HG02840 (cell line): ENCODE data around the gene AWAT2.

Source experiments
- ATAC-seq: cut with Tn5 transposase; IDR thresholded peaks from one replicate; pipeline ENCODE4 v1.9.1; 2021; ENCODE audit warnings: mild to moderate bottlenecking, moderate library complexity, moderate number of reproducible peaks; ENCODE audit not compliant: unreplicated experiment, low FRiP score

AWAT2 gene

DNA sequence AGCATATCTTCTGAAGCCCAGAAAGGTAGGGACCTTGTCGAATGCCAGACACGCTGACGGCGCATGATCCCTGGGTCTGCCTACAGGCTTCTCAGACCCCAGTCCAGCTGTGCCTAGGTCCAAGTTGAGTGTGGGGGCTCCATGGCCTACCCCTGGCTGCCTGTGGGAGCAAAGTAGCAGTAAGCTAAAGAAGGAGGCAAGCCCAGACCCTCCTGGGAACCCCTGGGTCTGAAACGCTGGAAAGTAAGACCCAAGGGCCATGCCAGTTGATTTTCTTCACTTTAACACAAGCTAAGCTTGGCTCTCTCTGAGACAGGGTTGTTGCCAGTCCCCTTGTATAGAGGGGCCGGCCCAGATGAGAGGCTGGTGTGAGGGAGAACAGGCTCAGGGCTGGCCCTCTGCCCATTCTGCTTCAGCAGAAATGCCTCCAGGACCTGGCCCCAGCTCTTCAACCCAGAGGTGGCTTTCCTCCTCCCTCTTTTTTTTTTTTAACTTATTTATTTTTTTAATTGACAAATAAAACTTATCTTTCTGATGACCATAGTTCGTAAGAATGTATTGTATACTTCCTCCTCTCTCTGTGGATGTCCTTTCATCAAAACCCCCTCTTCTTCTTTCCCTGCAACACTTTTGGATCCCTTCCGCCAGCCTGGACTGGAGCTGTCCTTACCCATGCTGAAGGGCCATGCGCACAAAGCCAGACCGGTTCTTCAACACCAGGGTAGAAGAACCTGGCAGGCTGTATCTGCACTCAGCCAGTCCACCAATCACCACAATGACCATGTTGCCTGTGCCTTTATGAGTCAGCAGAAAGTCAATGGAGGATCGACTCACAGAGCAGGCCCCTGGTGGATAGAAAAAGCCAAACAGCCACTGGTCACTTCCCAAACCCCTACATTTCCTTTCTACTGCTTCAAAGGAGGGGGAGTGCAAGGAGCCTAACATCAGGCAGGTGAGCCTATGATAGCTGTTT, 7.1 kb downstream of the AWAT2 start:
- no peak for ATAC-seq

- ATAC-seq, result no peak
Measured at GRCh38 chrX:70041993-70042392, 7.7 kb downstream of the AWAT2 start.

DNA sequence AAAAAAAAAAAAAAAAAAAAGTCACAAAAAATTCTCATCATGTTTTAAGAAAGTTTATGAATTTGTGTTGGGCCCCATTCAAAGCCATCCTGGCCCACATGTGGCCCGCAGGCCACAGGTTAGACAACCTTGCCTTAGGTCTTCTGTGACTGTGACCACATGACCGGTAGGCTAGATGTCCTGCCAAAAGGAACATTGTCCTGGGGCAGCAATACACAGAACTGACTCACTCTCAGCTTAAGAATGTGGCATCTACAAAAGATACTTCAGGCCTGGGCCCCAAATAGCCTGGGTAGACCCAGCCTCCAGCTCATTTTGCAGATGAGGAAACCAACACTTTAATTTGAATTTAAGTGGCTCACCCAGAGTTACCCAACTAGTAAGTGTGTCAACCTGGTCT, 10.0 kb downstream of the AWAT2 start:
- no peak for ATAC-seq

- ATAC-seq, result no peak
Measured at GRCh38 chrX:70038951-70039350, 10.8 kb downstream of the AWAT2 start.

DNA sequence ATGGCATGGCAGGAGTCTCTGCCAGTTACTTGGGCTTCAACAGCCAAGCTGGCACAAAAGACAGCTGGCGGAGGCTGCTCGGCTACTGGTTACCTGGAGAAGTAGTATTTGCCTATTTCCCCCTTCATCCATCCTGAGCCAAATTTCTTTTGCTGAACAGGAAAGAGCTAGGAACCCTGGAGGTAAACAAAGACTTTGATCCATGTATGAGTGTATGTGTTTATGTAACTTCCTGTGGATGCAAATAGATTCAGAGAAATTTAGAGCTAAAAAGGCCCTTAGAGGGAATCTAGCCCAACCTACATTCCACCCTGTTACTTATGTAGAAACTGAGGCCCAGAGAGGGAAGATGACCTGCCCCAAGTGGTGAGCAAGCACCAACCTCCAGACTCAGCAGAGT, 11.2 kb downstream of the AWAT2 start:
- ATAC-seq, result no peak

DNA sequence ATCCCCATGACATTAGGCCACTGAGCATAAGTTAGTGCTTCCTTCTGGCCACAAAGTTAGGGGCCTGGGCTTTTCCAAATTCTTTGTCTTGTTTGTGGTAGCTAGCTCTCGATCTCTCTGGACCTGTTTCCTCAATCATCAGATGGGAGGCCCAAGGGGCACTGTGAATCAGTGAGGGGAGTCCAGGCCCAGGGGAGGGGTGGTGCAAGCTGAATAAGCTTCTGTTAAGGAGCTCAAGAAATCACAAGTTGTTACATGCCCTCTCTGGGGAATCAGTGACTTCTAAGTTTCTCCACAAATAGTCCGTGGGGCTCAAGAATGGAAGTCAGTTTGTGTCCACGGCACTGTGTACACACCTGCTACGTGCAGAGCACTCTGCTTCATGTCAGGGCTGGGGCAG, 15.1 kb downstream of the AWAT2 start:
- ATAC-seq, result no peak

DNA sequence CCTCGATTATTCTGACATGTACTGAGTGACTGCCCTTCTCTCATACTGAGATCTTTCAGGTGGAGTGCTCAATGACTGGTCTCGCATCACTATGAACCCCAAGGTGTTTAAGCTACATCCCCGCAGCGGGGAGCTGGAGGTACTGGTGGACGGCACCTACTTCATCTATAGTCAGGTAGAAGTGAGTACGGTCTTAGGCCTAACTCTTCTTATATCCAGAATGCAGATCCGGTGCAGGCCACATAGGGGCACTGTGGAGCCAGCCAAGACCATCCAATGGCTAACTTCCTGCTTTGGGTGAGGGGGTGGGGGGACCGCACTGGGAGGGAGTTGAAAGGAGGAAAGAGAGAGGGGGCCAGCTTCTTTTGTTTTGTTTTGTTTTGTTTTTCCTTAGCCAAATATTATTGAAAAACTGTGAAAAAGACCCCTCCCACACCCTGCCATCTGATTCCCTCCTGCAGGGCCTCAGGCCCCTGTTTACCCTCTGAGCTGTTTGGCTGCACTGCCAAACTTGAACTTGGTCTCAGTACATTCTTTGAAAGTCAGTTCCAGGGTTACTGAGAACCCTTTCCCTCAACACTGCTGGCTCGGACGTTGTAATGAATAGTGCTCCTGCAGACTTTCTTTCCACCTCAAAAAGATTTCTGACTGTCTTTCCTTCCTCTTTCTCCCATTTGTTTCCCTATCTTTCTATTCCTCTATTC, 16.2 kb downstream of the AWAT2 start:
- no peak for ATAC-seq

- no peak for ATAC-seq
Measured at GRCh38 chrX:70032792-70033191, 16.9 kb downstream of the AWAT2 start.

GRCh38 chrX:70030301-70030767, 19.4 kb downstream of the AWAT2 start:
- no peak for ATAC-seq

- ATAC-seq, result no peak
Measured at GRCh38 chrX:70029863-70030262, 19.9 kb downstream of the AWAT2 start.

DNA sequence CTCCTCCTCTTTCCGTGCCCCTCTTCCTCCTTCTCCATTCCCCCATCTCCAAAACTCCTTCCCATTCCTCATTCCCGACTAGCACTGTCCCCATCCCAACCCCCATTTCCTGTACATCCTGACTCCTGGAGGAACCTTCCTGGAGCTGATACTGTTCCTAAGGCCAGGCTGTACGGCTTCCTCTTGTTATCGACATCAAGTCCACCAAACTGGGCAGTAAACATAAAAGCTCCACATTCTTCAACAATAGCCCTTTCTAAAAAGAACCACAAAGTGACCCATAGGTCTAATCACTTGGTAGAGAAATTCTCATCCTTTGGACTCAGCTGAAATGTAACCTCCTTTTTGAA, 22.9 kb downstream of the AWAT2 start:
- ATAC-seq, result no peak

GRCh38 chrX:70026112-70026850, 23.5 kb downstream of the AWAT2 start:
- no peak for ATAC-seq

DNA sequence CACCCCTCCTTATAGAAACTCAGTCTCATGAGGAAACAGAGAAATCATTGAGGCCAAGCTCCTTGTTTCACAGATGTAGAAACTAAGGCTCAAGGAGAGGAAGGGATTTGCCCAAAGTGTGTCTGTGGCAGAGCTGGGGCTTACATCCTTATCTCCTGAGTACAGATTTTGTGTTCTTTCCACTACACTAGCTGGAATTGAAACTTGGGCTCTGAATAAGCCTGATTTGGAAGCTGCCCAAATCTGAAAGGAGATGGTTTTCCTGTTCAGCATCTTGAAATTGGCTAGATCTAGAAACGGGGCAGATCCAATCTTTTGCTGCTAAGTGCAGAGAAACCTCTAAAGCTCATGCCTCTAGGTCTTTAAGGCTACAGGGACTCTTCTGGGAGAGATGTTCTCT, 24.3 kb downstream of the AWAT2 start:
- no peak for ATAC-seq

GRCh38 chrX:70022616-70023015, 27.1 kb downstream of the AWAT2 start:
- no peak for ATAC-seq

DNA sequence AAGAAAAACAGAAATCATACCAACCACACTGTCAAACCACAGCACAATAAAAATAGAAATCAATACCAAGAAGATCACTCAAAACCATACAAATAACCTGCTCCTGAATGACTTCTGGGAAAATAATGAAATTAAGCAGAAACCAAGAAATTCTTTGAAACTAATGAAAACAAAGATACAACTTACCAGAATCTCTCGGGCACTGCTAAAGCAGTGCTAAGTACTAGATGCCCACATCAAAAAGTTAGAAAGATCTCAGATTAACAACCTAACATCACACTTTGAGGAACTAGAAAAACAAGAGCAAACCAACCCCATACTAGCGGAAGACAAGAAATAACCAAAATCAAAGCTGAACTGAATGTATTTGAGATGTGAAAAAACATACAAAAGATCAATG, 33.2 kb downstream of the AWAT2 start:
- ATAC-seq, result no peak

DNA sequence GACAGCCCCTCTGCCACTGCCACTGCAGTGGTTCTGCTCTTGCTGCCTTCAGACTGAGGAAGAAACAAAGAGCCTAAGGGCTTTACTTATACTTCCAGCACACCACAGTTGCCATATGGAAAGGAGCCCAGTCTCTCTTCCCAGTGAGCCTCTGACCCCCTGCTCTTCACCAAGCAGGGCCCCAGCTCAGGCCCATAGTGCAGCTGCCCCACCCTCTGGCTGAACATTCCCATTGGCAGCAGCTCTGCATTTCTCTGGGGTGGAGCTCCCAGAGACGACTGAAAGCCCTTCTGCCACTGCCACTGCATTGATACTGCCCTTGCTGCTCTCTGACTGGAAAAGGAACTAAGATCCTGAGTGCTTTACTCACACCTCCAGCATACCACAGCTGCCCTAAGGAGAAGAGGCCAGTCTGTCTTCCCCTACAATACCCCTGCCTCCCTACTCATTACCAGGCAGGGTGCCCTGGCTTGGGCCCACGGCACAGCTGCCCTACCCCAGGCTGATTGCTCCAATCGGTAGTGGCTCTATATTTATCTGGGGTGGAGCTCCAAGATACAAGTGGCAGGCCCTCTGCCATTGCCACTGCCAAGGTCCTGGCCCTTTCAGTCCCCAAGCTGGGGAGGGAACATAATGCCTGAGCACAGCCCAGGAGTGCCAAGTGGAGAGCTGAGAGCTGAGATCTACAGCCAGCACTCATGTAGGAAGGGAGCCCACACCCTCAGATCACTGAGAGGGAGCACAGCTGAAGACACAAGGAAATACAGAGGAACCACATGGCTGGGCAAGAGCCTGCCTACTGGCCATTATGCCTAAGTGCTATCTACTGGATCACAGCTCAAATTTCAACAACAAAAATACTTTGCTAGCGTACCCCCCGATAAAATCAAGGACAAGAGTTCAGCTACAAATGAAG, 36.0 kb downstream of the AWAT2 start:
- no peak for ATAC-seq

GRCh38 chrX:70012756-70013155, 37.0 kb downstream of the AWAT2 start:
- no peak for ATAC-seq

- ATAC-seq, result no peak
Measured at GRCh38 chrX:70009970-70010369, 39.8 kb downstream of the AWAT2 start.

GRCh38 chrX:70009049-70009448, 40.7 kb downstream of the AWAT2 start:
- ATAC-seq, result no peak

DNA sequence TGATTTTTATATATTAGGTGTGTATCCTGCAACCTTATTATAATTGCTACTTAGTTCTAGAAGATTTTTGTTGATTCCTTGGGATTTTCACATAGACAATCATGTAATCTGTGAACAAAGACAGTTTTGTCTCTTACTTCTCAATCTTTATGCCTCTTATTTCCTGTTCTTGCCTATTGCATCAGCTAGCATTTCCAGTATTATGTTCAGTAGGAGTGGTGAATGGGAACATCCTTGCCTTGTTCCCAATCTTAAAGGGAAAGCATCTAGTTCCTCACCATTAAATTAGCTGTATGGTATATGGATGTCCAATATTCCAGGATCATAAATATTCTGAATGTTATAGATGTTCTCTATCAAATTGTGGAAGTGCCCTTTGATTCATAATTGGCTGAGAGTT, 41.8 kb downstream of the AWAT2 start:
- ATAC-seq, result no peak
